WTC11 (cell line): ENCODE measurements around the gene CEP350. TPM values are rescaled to one million over a fixed set of nuclear protein-coding genes. Genes with fewer than 3 reads are reported as not detected.

ENCODE experiments used
- AR ChIP-seq: fragments of 250-450 bp; sonication (Bioruptor Pico); IDR thresholded peaks from 2 replicates; pipeline ENCODE4 v1.9.0; 2021; ENCODE audit warnings: mild to moderate bottlenecking
- CREM ChIP-seq: sonication (generic); formaldehyde crosslinking; IDR thresholded peaks from 2 replicates; pipeline ENCODE4 v1.8.1; 2022; ENCODE audit warnings: mild to moderate bottlenecking, missing genetic modification reagents, moderate library complexity
- KAT7 ChIP-seq: sonication (generic); formaldehyde crosslinking; IDR thresholded peaks from 2 replicates; pipeline ENCODE4 v1.8.1; 2023; ENCODE audit warnings: missing genetic modification reagents, mild to moderate bottlenecking, borderline replicate concordance
- ZNF671 ChIP-seq: fragments of 250-450 bp; sonication (Bioruptor Pico); IDR thresholded peaks from 2 replicates; pipeline ENCODE4 v1.8.0; 2021; ENCODE audit warnings: mild to moderate bottlenecking
- total RNA-seq: library from RNA; stranded (reverse); gene quantifications from 3 replicates; pipeline ENCODE4 v1.2.3, GENCODE V29; 2021

CEP350 gene
- total RNA-seq, 1 experiment from 2014 or later, result 34.2 TPM

DNA sequence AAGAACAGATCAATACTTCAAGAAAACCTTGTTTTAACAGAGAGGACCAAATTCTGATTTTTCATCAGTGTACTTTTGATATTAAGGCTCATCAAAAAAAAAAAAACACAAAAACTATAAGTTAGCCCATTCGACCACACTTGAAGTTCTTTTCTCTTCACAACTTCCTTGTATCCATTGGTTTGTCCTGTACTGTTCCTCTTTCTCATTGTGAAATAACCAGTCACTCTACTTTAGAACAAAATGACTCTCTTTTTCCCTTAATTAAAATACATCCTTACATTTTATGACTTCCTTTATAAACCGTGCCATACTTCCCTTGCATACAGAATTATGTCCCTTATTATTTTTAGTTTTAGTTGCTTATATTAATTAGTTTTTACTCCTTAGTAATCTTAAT lies 208.4 kb downstream of the CEP350 start (continued):
- TF ChIP-seq AR (CRISPR knock-in tag) (no peak), KAT7 (no peak), ZNF671 (no peak), CREM (no peak)

Other genes with a start within 250 kb of the CEP350 start
- 0.07 to 0.09 TPM (median 0.07 TPM) in 3 replicates for gene FAM163A, start 211.5 kb upstream of the CEP350 start, total RNA-seq
- 57.1 to 58.0 TPM (median 57.2 TPM) in 3 replicates for gene TOR1AIP2, start 77.0 kb upstream of the CEP350 start, total RNA-seq
- 17.3 to 18.7 TPM (median 17.7 TPM) in 3 replicates for gene TOR1AIP1, start 72.5 kb upstream of the CEP350 start, total RNA-seq
- gene QSOX1, start 200.1 kb downstream of the CEP350 start, total RNA-seq, result 135 to 147 TPM (median 136 TPM) in 3 replicates